Urothelium cell line (cell line): ENCODE results near the gene ELOVL1.
"Not testable (repeated sequence)": the region's sequence is repeated elsewhere in the genome, so short reads cannot be mapped to it uniquely, and the experiment has no call there.

Source experiments
- DNase-seq: peaks from one replicate; pipeline ENCODE4 v3.0.0; 2011; ENCODE audit warnings: low spot score, mixed read lengths
- FAIRE-seq: peaks from 2 replicates; lab custom pipeline; 2011; peaks lifted over from hg19 to GRCh38; lab: Jason Lieb, UNC

Gene ELOVL1

GRCh38 chr1:43382027-43382779 lies 14.4 kb upstream of the ELOVL1 start:
- FAIRE-seq (no peak), DNase-seq (no peak)

GRCh38 chr1:43381612-43382011 lies 13.8 kb upstream of the ELOVL1 start:
- no peak for DNase-seq
- FAIRE-seq = no peak

- no peak for FAIRE-seq
- no peak for DNase-seq
These were observed 11.7 kb upstream of the ELOVL1 start for GRCh38 chr1:43379476-43379875.

- no peak for DNase-seq
- FAIRE-seq = no peak
These were observed 10.0 kb upstream of the ELOVL1 start for GRCh38 chr1:43377831-43378230.

GRCh38 chr1:43376723-43377235 lies 9.0 kb upstream of the ELOVL1 start:
- no peak for DNase-seq
- peak; percentile 71 for FAIRE-seq

GRCh38 chr1:43373066-43373940 lies 5.5 kb upstream of the ELOVL1 start:
- DNase-seq (peak; percentile 74), FAIRE-seq (peak; percentile 67)

GRCh38 chr1:43372172-43372571 lies 4.4 kb upstream of the ELOVL1 start:
- FAIRE-seq (no peak), DNase-seq (no peak)

- FAIRE-seq (peak; percentile 92), DNase-seq (no peak)
These were observed 2.8 kb upstream of the ELOVL1 start for GRCh38 chr1:43370564-43370963.

- FAIRE-seq, DNase-seq: not testable (repeated sequence)
These were observed 2.0 kb upstream of the ELOVL1 start for GRCh38 chr1:43369779-43370178.

GRCh38 chr1:43368646-43369020 lies 822 bp upstream of the ELOVL1 start:
- FAIRE-seq = peak; percentile 58
- DNase-seq = peak; percentile 46

- DNase-seq = peak; percentile 88
- peak; percentile 56 for FAIRE-seq
These were observed 546 bp downstream of the ELOVL1 start for GRCh38 chr1:43367026-43367903.

GRCh38 chr1:43366601-43367025 lies 1.2 kb downstream of the ELOVL1 start:
- peak; percentile 77 for FAIRE-seq

GRCh38 chr1:43366179-43366578 lies 1.6 kb downstream of the ELOVL1 start:
- peak; percentile 49 for DNase-seq
- FAIRE-seq = no peak

More at GRCh38 chr1:43366601-43367025, 1.2 kb downstream of the ELOVL1 start:
- peak; percentile 38 for DNase-seq

GRCh38 chr1:43365678-43366077 lies 2.1 kb downstream of the ELOVL1 start:
- no peak for FAIRE-seq

GRCh38 chr1:43363935-43364525 lies 3.8 kb downstream of the ELOVL1 start:
- DNase-seq (no peak), FAIRE-seq (no peak)

More at GRCh38 chr1:43365678-43366077, 2.1 kb downstream of the ELOVL1 start:
- no peak for DNase-seq

GRCh38 chr1:43363283-43363934 lies 4.4 kb downstream of the ELOVL1 start:
- FAIRE-seq = no peak
- no peak for DNase-seq

GRCh38 chr1:43360616-43361015 lies 7.2 kb downstream of the ELOVL1 start:
- no peak for DNase-seq
- no peak for FAIRE-seq

- FAIRE-seq (no peak), DNase-seq (no peak)
These were observed 8.1 kb downstream of the ELOVL1 start for GRCh38 chr1:43359696-43360095.
